Upper lobe of right lung (tissue), 1 donor: ENCODE measurements around the gene MOB3A. TPM values are rescaled to one million over a fixed set of nuclear protein-coding genes. Genes with fewer than 3 reads are reported as not detected.
A peak's percentile ranks its signal among the peaks of the same experiment; 100 is the strongest.

Experiments used
- ATAC-seq: fragments of 200-7000 bp; cut with Tn5 transposase; one replicate; pipeline ENCODE4 v1.9.1; 2020; ENCODE audit warnings: mild to moderate bottlenecking, moderate library complexity
- DNase-seq: peaks from one replicate; pipeline ENCODE4 v3.0.0-alpha.2; 2020
- H3K27ac ChIP-seq: fragments of 200-600 bp; one replicate; pipeline ENCODE4 v1.8.0; 2022
- H3K27me3 ChIP-seq: fragments of 200-600 bp; one replicate; pipeline ENCODE4 v1.8.0; 2022; ENCODE audit warnings: mild to moderate bottlenecking
- H3K36me3 ChIP-seq: fragments of 200-600 bp; one replicate; pipeline ENCODE4 v1.8.0; 2022
- H3K4me1 ChIP-seq: fragments of 200-600 bp; one replicate; pipeline ENCODE4 v1.8.0; 2022
- H3K4me3 ChIP-seq: fragments of 200-600 bp; one replicate; pipeline ENCODE4 v1.8.0; 2022; ENCODE audit warnings: mild to moderate bottlenecking
- H3K9me3 ChIP-seq: fragments of 200-600 bp; one replicate; pipeline ENCODE4 v1.8.0; 2022
- intact Hi-C: fragments of 100-400 bp; cut with DNase I; formaldehyde crosslinking; loops from one replicate; pipeline ENCODE4 v1.11.0; 2022
- total RNA-seq: library from RNA; stranded (reverse); fragmentation: NEBNext Ultra II Directional; extraction: Animal tissue kit (Norgen Biotek cat#: 25700); gene quantifications from one replicate; pipeline ENCODE4 v1.2.1, GENCODE V29; 2021
- TF ChIP-seq, protein P1 (sequence below): fragments of 200-600 bp; IDR thresholded peaks from one replicate; pipeline ENCODE4 v1.8.0; 2022; ENCODE audit warnings: antibody characterized with exemption
- donor health status: DM: no; HTN: yes; CAD: no; lungs with severe emphysema.

The MOB3A gene
- total RNA-seq, 1 donor from 2014 or later = 58.8 TPM

DNA sequence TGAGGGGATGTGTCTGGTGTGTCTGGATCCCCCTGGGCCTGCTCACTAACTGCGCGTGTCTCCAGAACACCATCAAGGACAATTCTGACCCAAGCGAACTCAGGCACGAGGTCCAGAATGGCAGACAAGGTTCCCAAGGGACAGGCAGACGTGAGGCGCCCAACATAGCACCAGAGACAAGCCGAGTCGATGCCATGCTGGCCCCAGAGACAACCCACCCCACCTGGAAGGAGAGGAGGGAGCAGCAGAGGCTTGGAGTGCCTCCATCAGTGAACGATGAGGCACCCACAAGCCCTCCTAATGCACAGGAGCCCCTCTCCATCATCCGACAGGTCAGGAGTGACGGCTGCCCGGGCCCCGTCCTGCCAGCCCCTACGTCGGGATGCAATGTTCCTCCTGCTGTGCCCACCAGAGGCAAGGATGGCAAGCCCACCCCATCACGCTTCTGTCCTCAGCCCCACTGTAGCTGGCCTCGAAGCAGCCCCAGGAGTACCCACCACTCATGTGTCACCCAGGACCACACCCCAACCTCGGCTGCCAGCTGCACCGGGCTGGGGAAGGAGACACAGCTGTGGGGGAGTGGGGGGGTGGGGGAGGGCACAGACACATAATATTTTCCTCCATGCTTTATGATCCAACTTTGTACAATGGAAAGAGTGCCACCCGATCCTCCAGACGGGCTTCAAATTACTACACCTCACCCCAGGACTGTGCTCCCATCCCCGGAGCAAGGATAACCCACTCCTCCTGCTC lies 43.4 kb upstream of the MOB3A start:
- no peak for ATAC-seq
- no peaks in the 10 kb centered on the region for H3K9me3 ChIP-seq
- H3K36me3 ChIP-seq = peaks cover 42% of the 10 kb centered on the region
- no peaks in the 10 kb centered on the region for H3K27me3 ChIP-seq
- TF ChIP-seq, protein P1, sequence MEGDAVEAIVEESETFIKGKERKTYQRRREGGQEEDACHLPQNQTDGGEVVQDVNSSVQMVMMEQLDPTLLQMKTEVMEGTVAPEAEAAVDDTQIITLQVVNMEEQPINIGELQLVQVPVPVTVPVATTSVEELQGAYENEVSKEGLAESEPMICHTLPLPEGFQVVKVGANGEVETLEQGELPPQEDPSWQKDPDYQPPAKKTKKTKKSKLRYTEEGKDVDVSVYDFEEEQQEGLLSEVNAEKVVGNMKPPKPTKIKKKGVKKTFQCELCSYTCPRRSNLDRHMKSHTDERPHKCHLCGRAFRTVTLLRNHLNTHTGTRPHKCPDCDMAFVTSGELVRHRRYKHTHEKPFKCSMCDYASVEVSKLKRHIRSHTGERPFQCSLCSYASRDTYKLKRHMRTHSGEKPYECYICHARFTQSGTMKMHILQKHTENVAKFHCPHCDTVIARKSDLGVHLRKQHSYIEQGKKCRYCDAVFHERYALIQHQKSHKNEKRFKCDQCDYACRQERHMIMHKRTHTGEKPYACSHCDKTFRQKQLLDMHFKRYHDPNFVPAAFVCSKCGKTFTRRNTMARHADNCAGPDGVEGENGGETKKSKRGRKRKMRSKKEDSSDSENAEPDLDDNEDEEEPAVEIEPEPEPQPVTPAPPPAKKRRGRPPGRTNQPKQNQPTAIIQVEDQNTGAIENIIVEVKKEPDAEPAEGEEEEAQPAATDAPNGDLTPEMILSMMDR = no peak
- no peaks in the 10 kb centered on the region for H3K4me1 ChIP-seq
- intact Hi-C loops = no loop called here
- no peak overlapping the region for H3K4me3 ChIP-seq
- H3K27ac ChIP-seq = no peak overlapping the region
- no peak for DNase-seq

DNA sequence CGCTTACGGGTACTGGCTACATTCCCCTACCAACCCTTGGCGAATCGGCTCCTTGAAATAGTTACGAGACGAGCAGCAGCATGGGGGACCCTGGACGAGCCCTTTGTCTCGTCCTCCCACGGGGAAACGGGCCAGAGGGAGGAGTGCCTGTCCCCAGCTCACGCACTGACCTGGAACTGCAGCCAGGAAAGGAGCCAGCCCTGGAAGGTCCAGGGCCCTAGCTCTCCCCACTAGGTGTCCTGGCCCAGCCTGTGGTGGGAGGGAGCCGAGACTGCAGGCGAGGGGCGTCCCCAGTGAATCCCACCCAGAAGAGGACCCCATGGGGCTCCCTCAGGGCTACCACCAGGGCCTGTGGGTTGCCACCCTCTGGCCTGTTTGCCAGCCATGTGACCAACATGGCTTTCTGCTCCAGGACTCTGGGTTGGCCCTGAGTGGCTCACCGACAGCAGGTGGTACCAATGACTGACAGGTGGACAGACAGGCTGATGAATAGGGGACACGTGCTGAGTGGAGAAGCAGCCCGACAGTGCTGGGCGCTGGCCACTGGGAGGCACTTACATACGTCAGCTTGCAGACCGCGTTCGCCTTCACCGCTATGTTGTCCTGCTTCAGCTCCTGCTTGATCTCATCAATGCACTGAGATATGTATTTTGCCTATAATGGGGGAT lies 42.1 kb upstream of the MOB3A start:
- no peak for ATAC-seq
- no peak for DNase-seq
- TF ChIP-seq, protein P1 = no peak
- no peaks in the 10 kb centered on the region for H3K9me3 ChIP-seq
- no peak overlapping the region for H3K4me3 ChIP-seq
- no peaks in the 10 kb centered on the region for H3K4me1 ChIP-seq
- H3K36me3 ChIP-seq = peaks cover 52% of the 10 kb centered on the region
- intact Hi-C loops = no loop called here
- no peak overlapping the region for H3K27ac ChIP-seq
- H3K27me3 ChIP-seq = no peaks in the 10 kb centered on the region

DNA sequence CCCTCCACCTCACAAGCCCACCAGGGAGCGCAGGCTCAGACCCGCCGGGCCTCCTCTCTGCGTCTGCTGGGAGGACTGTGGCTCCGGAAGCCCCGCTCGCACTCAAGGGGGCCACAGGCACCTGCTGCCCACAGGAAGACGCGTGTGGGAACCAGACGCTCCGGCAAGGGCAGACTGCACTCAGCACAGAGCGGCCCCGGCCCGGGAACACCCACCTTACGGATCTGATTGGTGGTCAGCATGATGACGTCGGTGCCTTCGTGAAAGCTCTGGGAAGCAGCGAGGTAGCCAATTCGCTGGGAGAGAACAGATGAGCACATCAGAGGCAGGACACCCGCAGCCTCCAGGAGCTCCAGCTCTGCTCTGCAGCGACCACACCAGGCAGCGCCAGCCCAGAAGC lies 40.7 kb upstream of the MOB3A start:
- no peak overlapping the region for H3K4me3 ChIP-seq
- H3K27ac ChIP-seq = no peak overlapping the region
- intact Hi-C loops = no loop called here
- H3K4me1 ChIP-seq = no peaks in the 10 kb centered on the region
- ATAC-seq (no peak), DNase-seq (no peak)
- peaks cover 66% of the 10 kb centered on the region for H3K36me3 ChIP-seq
- TF ChIP-seq, protein P1 = no peak
- H3K27me3 ChIP-seq = no peaks in the 10 kb centered on the region
- no peaks in the 10 kb centered on the region for H3K9me3 ChIP-seq

DNA sequence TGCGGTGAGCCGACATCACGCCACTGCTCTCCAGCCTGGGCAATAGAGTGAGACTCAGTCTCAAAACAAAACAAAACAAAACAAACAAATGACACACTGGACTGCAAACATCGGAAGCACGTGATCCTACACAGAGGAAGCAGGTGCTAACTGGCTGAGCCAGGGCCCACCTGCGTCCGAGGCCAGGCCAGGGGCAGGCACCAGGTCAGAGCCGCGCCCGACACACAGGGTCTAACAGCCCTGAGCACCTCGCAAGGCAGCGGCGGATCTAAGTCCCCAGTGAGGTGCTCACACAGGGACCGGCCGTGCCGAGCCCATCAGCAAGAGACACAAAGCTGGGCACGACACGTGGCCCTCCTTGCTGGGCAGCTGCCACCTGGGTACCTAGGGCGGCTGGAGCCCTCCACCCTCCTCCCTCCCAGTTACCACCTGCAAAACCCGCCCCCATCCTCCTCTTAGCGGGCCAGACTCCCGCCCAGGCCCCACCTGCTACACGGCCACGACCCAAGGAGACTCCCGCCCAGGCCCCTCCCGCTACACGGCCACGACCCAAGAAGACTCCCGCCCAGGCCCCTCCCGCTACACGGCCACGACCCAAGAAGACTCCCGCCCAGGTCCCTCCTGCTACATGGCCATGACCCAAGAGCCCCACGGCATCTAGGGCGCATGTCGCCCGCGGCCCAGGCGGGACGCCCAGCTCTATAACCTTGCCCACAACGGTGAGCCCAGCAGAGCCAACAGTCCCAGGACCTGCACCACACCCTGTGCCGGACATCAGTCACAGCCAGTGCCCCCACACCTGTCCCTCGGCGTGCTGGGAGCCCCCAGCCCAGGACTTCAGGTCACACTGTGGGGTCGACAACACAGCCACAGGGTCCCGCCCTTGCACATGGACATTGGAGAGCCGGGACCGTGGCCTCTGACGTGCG lies 39.6 kb upstream of the MOB3A start:
- H3K27me3 ChIP-seq = no peaks in the 10 kb centered on the region
- intact Hi-C loops = no loop called here
- H3K36me3 ChIP-seq = peaks cover 71% of the 10 kb centered on the region
- DNase-seq (no peak), ATAC-seq (peak; percentile 18)
- H3K4me1 ChIP-seq = no peaks in the 10 kb centered on the region
- H3K27ac ChIP-seq = no peak overlapping the region
- no peaks in the 10 kb centered on the region for H3K9me3 ChIP-seq
- TF ChIP-seq, protein P1 = no peak
- no peak overlapping the region for H3K4me3 ChIP-seq

DNA sequence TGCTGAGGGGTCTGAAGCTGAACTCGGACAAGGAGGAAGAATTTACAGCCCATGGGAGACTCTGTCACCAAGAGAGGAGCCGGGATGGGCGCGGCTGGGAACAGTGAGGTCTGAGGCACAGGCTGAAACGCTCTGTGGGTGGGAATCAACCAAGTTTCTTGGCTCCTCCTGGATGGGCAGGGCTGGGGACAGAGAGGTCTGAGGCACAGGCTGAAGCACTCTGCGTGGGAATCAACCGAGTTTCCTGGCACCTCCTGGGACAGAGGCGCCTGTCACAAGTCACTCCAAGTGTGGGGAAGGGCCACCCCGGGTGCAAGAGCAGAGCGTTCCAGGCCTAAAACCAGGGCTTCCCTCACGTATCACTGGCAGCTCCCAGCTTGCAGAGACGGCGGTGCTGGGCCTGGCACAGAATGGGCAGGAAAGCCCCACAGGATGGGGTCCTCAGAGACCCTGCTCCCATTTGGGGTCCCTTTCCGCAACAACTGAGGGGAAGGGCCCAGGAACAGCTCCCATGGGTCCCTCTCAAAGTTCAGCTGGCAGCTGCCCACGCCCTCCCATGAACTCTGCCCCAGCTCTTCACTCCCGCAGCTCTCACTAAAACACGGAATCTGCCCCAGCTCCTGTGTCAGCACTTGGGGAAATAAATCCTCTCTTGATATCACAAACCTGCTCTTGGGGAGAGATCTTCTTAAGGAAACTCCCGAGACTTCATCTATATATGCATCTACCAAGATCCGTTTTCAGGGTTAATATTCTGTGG lies 36.8 kb upstream of the MOB3A start:
- intact Hi-C loops = no loop called here
- Histone ChIP-seq H3K4me1 (no peaks in the 10 kb centered on the region), H3K36me3 (peaks cover 70% of the 10 kb centered on the region), H3K4me3 (no peak overlapping the region), H3K27me3 (no peaks in the 10 kb centered on the region), H3K9me3 (no peaks in the 10 kb centered on the region), H3K27ac (no peak overlapping the region)
- TF ChIP-seq, protein P1 = no peak
- no peak for DNase-seq
- ATAC-seq = no peak
